SKM-1 treated with dmso at 0.1 percent for 144 hours (cell line): ENCODE measurements around the gene LOC101059915.
"Not testable (repeated sequence)": the region's sequence is repeated elsewhere in the genome, so short reads cannot be mapped to it uniquely, and the experiment has no call there.

Experiments
- DNase-seq: peaks from one replicate; lab custom pipeline; 2025; ENCODE audit not compliant: unreplicated experiment; lab: John Stamatoyannopoulos, UW

Gene LOC101059915

GRCh38 chrX:71638409-71638808 is 28.9 kb upstream of the LOC101059915 start:
- no peak for DNase-seq

GRCh38 chrX:71640002-71640401 is 27.3 kb upstream of the LOC101059915 start:
- DNase-seq = no peak

- DNase-seq = not testable (repeated sequence)
Measured at GRCh38 chrX:71644406-71644805, 22.9 kb upstream of the LOC101059915 start.

GRCh38 chrX:71650333-71650969 is 16.9 kb upstream of the LOC101059915 start:
- DNase-seq = no peak

GRCh38 chrX:71652405-71652804 is 14.9 kb upstream of the LOC101059915 start:
- DNase-seq = peak; percentile 8

GRCh38 chrX:71653344-71653743 is 14.0 kb upstream of the LOC101059915 start:
- no peak for DNase-seq

- DNase-seq = no peak
Measured at GRCh38 chrX:71657267-71657666, 10.1 kb upstream of the LOC101059915 start.

- DNase-seq = no peak
Measured at GRCh38 chrX:71659342-71659741, 8.0 kb upstream of the LOC101059915 start.

GRCh38 chrX:71659959-71660358 is 7.4 kb upstream of the LOC101059915 start:
- DNase-seq = no peak

- no peak for DNase-seq
Measured at GRCh38 chrX:71660562-71661416, 6.6 kb upstream of the LOC101059915 start.

GRCh38 chrX:71661919-71662318 is 5.4 kb upstream of the LOC101059915 start:
- no peak for DNase-seq

- DNase-seq = not testable (repeated sequence)
Measured at GRCh38 chrX:71662654-71663053, 4.7 kb upstream of the LOC101059915 start.

GRCh38 chrX:71663238-71663637 is 4.1 kb upstream of the LOC101059915 start:
- DNase-seq = not testable (repeated sequence)

- peak; percentile 19 for DNase-seq
Measured at GRCh38 chrX:71664202-71664601, 3.1 kb upstream of the LOC101059915 start.

- no peak for DNase-seq
Measured at GRCh38 chrX:71664889-71665491, 2.4 kb upstream of the LOC101059915 start.

GRCh38 chrX:71665747-71666146 is 1.6 kb upstream of the LOC101059915 start:
- no peak for DNase-seq

GRCh38 chrX:71666240-71667223 is 814 bp upstream of the LOC101059915 start:
- no peak for DNase-seq

- no peak for DNase-seq
Measured at GRCh38 chrX:71668248-71668595, 876 bp downstream of the LOC101059915 start.

- DNase-seq = no peak
Measured at GRCh38 chrX:71669492-71669891, 2.1 kb downstream of the LOC101059915 start.

GRCh38 chrX:71669947-71670346 is 2.6 kb downstream of the LOC101059915 start:
- DNase-seq = not testable (repeated sequence)
